HG02970 (cell line): ENCODE results near the gene AP2S1.
A peak's percentile ranks its signal among the peaks of the same experiment; 100 is the strongest.
"Not testable (repeated sequence)": the region's sequence is repeated elsewhere in the genome, so short reads cannot be mapped to it uniquely, and the experiment has no call there.

Experiments used
- ATAC-seq: cut with Tn5 transposase; IDR thresholded peaks from one replicate; pipeline ENCODE4 v1.9.1; 2021; ENCODE audit warnings: mild to moderate bottlenecking, moderate library complexity, moderate number of reproducible peaks; ENCODE audit not compliant: unreplicated experiment, low FRiP score

The AP2S1 gene

DNA sequence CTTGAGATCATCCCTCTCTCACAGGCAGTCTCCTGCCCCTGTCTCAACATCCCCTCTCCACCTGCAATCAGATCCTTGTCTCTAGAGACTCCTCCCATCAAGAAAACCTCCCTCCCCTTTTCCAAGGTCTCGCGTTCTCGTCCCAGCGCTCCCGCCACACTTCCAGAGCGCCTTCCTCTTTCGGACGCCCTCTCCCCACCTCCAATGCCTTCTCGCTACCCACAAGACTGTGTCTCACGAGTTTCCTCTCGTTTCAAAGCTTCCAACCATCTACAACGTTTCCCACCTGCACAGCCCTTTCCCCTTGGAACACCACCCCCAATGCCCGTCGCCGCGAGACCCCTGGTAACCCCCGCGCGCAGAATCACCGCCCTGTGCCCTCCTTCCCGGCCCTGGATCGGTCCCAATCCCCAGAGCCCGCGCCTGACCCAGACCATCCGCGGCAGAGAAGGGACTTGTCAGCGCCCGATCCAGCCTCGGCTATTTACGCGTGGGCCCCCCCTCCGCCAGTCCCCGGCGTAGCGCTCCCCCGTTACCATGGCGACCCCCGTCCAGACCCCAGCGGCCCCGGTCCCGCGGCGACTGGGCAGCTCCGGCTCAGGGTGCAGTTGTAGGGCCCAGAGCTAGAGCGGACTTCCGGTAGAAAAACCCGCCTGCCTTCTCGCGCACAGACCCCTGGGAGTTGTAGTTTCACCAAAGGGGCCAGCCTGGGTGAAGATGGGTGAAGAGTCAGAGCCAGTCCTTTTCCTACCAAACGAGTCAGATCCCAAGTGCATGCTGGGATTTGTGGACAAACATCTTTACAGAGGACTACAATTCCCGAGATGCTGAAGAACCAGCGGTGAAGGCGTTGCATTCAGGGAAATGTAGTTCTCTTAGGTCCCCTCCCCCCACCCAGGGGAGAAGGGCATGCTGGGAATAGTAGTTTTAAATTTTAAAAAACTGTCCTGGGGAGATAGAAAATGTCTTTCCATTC lies at the start of gene AP2S1:
Gene AP2S1 (minus strand): TSS at position 619 of the 976 bp plus-strand sequence. CDS start 80 bp downstream, at position 539.
- ATAC-seq = peak; percentile 88

GRCh38 chr19:46900341-46900740 lies 49.7 kb upstream of the AP2S1 start:
- no peak for ATAC-seq

- no peak for ATAC-seq
These were observed 48.1 kb upstream of the AP2S1 start for GRCh38 chr19:46898731-46899130.

- ATAC-seq = no peak
These were observed 45.6 kb upstream of the AP2S1 start for GRCh38 chr19:46896076-46896794.

GRCh38 chr19:46892252-46893179 lies 41.9 kb upstream of the AP2S1 start:
- ATAC-seq = no peak

DNA sequence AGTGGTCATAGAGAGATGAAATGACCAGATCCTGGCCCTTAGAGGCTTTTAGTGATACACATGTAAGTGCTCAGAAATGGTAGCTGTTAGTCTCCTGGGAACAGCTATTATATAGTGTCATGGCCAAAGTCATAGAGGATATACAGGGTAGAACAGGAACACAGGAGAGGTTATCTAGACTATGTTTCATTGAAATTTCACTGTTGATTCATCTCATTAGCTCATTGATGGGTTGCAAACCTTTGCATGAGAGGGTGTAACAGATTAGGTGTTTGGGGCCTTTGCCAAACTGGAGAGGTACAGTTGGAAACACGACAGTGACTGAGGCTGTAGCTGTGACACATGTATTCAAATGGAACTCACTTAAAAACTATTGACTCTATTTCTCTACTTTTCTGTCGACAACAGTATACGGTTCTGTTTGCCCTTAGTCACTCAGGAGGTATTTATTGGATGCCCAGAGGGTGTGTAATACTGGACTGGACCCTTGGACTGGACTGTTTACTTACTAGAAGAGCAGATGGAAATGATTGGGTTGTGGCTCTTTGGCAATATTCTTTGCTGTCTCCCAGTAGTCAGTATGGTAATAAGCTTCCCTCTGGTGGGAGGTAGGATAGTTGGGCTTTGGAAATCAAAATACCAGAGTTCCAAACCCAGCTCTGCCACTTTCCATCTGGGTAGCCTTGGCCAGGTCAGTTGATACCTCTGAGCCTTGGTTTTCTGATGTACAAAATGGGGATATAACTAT lies 40.0 kb upstream of the AP2S1 start:
- ATAC-seq = no peak

DNA sequence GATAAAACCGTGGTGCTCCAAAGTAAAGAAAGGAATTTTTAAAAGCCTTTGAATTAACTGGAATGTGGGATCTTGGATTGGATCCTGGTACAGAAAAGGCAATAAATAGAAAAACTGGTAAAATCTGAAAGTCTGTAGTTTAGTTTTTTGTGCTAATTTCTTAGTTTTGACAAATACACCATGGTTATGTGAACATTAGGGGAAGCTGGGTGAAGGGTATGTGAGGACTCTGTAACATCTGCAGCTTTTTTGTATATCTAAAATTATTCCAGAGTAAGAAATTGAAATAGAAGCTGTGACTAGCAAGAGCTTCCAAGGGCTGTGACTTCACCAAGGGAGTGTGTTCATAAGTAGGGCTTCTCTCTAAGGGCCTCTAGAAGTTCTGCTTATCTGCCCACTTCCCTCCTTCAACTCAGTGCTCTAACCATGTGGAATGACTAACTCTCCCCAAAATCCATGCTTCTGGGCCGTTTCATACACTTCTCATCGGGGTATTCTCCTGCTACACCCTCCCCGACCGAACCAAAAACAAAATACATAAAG lies 36.7 kb upstream of the AP2S1 start:
- no peak for ATAC-seq

GRCh38 chr19:46886546-46887239 lies 36.0 kb upstream of the AP2S1 start:
- ATAC-seq = no peak

DNA sequence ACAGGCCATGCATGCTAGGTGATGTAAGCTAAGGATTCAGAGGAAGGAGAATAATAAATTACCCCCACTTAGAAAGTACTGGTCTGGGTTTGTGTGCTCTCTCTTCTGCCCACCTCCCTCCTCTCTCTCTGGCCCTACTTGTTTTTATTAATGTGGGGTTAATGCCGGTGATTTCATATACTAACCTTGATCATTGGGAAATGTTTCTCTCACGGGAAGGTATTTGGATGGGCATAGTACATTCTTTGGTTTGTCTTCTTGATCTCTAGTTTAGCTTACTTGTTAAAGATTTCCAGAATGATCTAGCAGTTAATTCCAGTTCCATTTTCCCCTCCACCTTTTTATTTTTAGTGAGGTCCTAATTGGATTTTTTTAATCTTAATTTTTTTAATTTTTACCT lies 34.8 kb upstream of the AP2S1 start:
- no peak for ATAC-seq

DNA sequence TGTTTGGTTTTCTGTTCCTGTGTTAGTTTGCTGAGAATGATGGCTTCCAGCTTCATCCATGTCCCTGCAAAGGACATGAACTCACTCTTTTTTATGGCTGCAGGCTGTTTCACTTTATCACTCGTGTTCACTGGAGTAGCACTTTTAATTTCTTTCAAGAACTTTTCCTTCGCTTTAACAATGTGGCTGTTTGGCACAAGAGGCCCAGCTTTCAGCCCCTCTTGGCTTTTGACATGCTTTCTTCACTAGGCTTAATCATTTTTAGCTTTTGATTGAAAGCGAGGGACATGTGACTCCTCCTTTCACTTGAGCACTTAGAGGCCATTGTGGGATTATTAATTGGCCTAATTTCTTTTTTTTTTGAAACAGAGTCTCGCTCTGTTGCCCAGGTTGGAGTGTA lies 32.1 kb upstream of the AP2S1 start:
- ATAC-seq = not testable (repeated sequence)

GRCh38 chr19:46882034-46882433 lies 31.4 kb upstream of the AP2S1 start:
- no peak for ATAC-seq

DNA sequence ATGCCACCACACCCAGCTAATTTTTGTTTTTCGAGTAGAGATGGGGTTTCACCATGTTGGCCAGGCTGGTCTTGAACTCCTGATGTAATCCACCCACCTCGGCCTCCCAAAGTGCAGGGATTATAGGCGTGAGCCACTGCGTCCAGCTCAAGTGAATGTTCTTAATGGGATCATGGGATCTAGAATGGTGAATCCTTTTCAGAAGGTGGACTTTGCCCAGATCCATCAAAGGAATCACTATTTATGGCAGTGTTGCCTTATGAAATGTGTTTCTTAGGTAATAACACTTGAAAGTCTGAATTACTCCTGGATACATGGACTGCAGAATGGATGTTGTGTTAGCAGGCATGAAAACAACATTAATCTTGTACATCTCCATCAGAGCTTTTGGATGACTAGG lies 30.4 kb upstream of the AP2S1 start:
- ATAC-seq = no peak

GRCh38 chr19:46880431-46880830 lies 29.8 kb upstream of the AP2S1 start:
- no peak for ATAC-seq

DNA sequence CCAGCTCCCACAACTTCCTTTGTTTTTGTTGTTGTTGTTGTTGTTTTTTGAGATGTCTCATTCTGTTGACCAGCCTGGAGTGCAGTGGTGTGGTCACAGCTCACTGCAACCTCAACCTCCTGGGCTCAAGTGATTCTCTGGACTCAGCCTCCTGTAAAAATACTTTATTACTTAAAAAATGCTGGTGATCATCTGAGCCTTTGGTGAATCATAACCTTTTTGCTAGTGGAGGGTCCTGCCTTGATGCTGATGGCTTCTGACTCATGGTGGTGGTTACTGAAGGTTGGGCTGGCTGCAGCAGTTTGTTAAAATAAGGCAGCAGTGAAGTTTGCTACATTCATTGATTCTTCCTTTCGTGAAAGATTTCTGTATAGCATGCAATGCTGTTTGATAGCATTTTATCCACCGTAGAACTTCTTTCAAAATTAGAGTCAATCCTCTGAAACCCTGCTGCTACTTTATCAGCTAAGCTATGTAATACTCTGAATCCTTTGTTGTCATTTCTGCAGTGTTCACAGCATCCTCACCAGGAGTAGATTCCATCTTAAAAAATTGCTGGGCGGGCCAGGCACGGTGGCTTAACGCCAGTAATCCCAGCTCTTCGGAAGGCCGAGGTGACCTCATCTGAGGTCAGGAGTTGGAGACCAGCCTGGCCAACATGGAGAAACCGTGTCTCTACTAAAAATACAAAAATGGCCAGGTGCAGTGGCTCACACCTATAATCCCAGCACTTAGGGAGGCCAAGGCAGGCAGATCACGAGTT lies 28.1 kb upstream of the AP2S1 start:
- no peak for ATAC-seq

GRCh38 chr19:46875657-46876056 lies 25.0 kb upstream of the AP2S1 start:
- no peak for ATAC-seq

GRCh38 chr19:46875234-46875633 lies 24.6 kb upstream of the AP2S1 start:
- no peak for ATAC-seq

- ATAC-seq = no peak
These were observed 22.3 kb upstream of the AP2S1 start for GRCh38 chr19:46872967-46873366.

GRCh38 chr19:46871173-46871572 lies 20.5 kb upstream of the AP2S1 start:
- ATAC-seq = not testable (repeated sequence)
